Stimulated activated naive CD8-positive, alpha-beta T cell treated with anti-CD3 and anti-CD28 coated beads, Interleukin-15, Interleukin-2, amounts not matched to agents 100 ng/mL and 50 ng/mL, for 24 hours (primary cell): ENCODE data around the gene ZNF454.

Source experiments
- H3K27ac Mint-ChIP-seq: one replicate; pipeline ENCODE4 v1.8.0; 2021; ENCODE audit warnings: mild to moderate bottlenecking, mixed read lengths
- H3K27me3 Mint-ChIP-seq: one replicate; pipeline ENCODE4 v1.8.0; 2021; ENCODE audit warnings: mixed read lengths
- H3K36me3 Mint-ChIP-seq: one replicate; pipeline ENCODE4 v1.8.0; 2021; ENCODE audit warnings: low read depth, mixed read lengths
- H3K4me1 Mint-ChIP-seq: one replicate; pipeline ENCODE4 v1.8.0; 2021; ENCODE audit warnings: low read depth, mixed read lengths
- H3K4me3 Mint-ChIP-seq: one replicate; pipeline ENCODE4 v1.8.0; 2021; ENCODE audit warnings: mild to moderate bottlenecking, mixed read lengths
- H3K9me3 Mint-ChIP-seq: one replicate; pipeline ENCODE4 v1.8.0; 2021; ENCODE audit warnings: mixed read lengths

The ZNF454 gene

DNA sequence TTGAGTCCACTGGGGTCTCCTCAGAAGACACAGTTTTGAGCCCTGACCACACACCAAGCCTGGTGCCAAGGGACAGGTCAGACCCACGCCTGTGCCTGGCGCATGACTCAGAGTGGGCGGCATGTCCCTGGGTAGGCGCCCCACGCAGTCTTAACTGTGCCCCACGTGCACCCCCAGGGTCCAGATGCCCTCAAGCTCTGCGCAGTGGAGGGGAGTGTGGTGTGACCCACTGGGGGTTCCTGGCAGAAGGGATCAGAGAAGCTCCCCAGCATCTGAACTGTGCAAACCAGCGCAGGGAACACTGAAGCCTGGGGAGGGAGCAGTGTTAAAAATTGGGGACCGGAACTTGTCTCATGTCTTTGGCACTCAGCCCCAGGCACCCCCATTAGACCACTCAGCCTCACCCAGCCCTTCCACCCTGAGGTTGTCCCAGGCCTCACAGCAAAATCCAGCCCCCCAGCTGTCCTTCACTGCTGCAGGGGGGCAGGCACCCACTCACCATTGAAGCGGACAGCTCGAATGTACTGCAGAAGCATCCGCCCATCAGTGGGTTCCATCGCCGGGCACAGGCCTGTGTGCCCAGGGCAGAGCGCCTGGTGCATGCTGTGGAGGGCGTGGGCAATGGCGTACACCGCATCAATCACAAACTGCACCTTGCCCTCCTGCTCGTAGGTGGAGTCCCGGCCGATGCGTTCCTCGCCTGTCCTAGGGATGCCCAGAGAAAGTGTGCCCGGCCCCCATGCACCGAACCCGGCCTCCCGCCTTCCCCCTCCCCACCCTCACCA lies 47.6 kb downstream of the ZNF454 start:
- no peaks in the 10 kb centered on the region for H3K4me1 Mint-ChIP-seq
- no peak overlapping the region for H3K27ac Mint-ChIP-seq
- H3K36me3 Mint-ChIP-seq = no peaks in the 10 kb centered on the region
- no peak overlapping the region for H3K4me3 Mint-ChIP-seq
- H3K27me3 Mint-ChIP-seq = peaks cover 14% of the 10 kb centered on the region
- peaks cover 18% of the 10 kb centered on the region for H3K9me3 Mint-ChIP-seq

DNA sequence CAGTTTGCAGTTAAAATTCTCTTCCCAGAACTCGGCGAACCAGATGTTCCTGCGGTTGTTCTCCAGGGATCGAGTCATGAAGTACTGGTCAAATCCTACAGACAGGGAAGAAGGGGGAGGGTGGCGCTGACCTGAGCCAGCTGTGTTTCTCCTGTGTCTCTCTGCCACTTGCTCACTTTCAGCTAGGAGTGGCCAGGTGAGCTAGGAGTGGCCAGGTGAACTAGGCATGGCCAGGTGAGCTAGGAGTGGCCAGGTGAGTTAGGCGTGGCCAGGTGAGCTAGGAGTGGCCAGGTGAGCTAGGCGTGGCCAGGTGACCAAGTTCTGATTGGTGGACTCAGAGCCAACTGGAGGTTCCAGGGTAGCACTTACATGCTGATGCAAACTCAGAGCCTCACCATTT lies 48.3 kb downstream of the ZNF454 start:
- Mint-ChIP-seq H3K27ac (no peak overlapping the region), H3K4me1 (no peaks in the 10 kb centered on the region), H3K36me3 (no peaks in the 10 kb centered on the region), H3K4me3 (no peak overlapping the region), H3K9me3 (peaks cover 18% of the 10 kb centered on the region), H3K27me3 (peaks cover 20% of the 10 kb centered on the region)

DNA sequence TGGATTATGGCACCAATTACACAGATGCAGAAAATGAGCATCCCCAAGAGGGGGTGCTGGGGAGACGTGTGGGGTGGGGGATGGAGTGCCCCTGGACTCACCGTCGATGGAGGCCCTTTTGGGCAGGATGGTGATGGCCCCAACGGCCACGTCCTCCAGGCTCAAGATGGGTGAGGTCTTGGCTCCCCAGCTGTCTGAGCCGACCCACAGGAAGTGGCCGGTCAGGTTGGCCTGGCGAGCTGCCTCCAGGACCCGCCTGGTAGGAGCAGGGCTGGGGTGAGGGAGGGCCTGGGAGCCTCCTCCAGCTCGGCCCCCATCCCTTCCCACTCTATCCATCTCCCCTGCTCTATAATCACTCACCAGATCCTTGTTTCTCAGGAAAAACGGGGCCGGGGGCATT lies 49.5 kb downstream of the ZNF454 start:
- Mint-ChIP-seq H3K4me3 (no peak overlapping the region), H3K9me3 (peaks cover 18% of the 10 kb centered on the region), H3K27me3 (peaks cover 24% of the 10 kb centered on the region), H3K4me1 (peaks cover 2% of the 10 kb centered on the region), H3K27ac (no peak overlapping the region), H3K36me3 (no peaks in the 10 kb centered on the region)

DNA sequence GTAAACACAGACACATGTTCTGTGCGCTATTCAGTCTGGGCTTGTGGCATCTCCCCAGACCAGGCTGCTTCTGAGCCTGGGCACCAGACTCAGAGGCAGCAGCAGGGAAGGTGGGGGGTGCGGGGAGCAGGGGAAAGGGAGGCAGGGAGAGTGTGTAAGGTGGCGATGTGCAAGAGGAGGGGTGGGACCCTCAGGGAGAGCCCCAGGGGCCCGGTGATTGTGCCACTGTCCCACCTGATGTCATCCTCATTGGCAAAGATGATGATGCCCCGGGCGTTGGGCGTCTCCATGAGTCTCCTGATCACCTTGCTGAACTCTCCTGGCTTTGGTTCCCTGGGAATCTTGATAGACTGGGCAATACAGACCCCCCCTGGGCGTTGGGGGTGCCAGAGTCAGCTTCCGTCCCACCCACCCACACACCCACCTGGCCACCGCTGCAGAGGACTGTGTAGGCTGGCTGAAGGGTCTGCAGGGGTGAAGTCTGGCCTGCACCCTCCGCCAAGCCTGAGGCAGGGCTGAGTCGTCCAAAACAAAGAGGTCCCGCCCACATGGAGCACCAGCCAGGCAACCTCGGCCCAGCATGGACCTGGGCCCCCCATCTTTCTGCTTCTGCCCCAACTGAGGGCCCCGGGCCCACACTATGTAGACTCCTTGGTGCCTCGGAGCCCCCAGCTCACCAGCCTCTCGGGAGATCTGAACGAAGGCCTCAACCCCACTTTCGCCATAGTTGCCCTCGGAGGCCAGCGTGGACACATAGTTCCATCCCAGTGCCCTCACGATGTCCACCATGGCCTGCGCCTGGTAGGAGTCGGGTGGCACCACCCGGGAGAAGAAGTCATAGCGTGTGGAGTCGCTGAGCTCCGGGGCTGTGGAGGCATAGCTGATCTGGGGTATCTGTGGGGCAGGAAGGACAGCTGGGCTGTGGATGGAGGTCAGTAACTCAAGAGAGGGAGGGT lies 50.5 kb downstream of the ZNF454 start:
- Mint-ChIP-seq H3K27ac (no peak overlapping the region), H3K36me3 (no peaks in the 10 kb centered on the region), H3K9me3 (peaks cover 18% of the 10 kb centered on the region), H3K4me3 (no peak overlapping the region), H3K27me3 (peaks cover 29% of the 10 kb centered on the region), H3K4me1 (peaks cover 3% of the 10 kb centered on the region)

DNA sequence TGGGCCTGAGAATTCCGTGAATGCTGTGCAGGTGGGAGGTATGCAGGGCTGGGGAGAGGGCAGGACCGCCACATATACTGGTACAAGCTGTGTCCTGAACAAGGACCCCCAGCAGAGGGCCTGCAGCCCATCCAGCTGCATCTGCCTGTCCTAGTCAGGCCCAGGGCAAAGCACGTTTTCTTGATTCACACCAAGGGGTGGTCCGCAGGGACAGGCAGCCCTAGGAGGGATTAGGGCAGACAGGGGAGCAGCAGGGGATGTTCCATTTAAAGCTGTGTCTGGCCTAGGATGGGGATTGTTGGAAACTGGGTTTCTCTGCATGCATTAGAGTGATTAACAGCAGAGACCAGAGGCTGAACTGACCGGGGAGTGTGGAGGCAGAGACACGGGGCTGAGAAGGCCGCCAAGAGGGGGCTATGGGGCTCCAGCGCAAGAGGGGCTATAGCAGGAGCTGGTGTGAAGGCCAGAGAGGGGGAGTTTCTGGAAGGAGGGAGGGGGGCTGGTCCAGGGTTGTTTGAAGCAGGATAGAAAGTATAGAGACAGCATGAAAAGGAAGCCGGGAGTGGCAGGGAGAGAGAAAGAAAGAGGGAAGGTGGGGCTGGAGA lies 51.4 kb downstream of the ZNF454 start:
- Mint-ChIP-seq H3K4me1 (peaks cover 3% of the 10 kb centered on the region), H3K27me3 (peaks cover 29% of the 10 kb centered on the region), H3K27ac (no peak overlapping the region), H3K4me3 (no peak overlapping the region), H3K9me3 (peaks cover 11% of the 10 kb centered on the region), H3K36me3 (no peaks in the 10 kb centered on the region)

DNA sequence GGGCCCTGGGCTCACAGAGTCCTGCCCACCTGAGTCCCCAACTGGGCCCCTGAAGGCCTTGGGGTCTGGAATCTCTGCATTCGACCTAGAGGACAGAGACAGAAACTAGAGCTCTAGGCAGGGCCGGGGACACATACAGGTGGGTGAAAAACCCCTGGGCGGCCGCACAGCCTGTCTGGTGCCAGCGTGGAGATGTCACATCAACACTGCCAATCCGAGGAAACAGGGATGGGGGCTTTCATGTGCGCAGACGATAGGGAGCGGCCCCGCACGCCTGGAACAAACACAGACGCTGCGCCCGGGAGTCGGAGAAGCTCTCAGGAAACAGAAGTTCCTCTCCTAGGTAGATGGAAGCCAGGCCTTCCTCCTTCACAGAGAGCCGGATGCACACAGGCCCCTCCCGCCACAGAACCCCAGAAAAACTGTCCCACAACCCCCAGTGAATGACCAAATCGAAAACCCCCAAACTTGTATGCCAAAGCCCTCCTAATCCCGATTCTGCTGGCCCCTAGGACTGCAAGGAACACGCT lies 52.3 kb downstream of the ZNF454 start:
- Mint-ChIP-seq H3K27ac (no peak overlapping the region), H3K27me3 (peaks cover 29% of the 10 kb centered on the region), H3K9me3 (peaks cover 7% of the 10 kb centered on the region), H3K36me3 (no peaks in the 10 kb centered on the region), H3K4me3 (no peak overlapping the region), H3K4me1 (peaks cover 3% of the 10 kb centered on the region)

DNA sequence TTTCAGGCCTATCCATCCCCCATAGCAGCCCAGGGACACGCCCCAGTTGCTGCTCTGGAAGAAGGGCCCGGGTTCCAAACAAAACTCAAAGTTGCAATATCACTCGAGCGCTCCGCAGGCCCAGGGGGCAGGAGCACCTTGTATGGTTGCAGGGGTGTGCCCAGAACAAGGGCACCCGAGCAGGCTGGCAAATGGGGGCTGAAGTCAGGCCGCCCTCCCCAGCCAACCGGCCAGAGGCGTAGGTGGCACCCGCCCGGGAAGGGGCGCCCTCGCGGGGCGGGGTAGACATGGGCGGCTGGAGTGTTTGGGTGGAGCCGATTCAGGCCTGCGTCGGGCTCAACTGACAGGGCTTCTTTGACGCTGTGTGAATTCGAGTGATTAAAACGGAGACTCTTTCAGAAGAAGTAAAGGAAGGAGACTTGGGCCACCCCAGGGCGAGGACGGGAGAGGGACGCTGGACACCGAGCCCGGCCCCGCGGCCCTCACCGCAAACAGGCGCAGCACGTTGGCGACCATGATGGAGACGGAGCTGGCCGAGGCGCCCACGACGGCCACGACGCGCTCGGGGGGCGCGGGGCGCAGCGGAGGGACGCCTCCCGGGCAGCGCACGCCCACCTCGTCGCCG lies 53.1 kb downstream of the ZNF454 start:
- Mint-ChIP-seq H3K36me3 (no peaks in the 10 kb centered on the region), H3K4me3 (no peak overlapping the region), H3K4me1 (peaks cover 3% of the 10 kb centered on the region), H3K9me3 (peaks cover 7% of the 10 kb centered on the region), H3K27me3 (peaks cover 29% of the 10 kb centered on the region), H3K27ac (no peak overlapping the region)

DNA sequence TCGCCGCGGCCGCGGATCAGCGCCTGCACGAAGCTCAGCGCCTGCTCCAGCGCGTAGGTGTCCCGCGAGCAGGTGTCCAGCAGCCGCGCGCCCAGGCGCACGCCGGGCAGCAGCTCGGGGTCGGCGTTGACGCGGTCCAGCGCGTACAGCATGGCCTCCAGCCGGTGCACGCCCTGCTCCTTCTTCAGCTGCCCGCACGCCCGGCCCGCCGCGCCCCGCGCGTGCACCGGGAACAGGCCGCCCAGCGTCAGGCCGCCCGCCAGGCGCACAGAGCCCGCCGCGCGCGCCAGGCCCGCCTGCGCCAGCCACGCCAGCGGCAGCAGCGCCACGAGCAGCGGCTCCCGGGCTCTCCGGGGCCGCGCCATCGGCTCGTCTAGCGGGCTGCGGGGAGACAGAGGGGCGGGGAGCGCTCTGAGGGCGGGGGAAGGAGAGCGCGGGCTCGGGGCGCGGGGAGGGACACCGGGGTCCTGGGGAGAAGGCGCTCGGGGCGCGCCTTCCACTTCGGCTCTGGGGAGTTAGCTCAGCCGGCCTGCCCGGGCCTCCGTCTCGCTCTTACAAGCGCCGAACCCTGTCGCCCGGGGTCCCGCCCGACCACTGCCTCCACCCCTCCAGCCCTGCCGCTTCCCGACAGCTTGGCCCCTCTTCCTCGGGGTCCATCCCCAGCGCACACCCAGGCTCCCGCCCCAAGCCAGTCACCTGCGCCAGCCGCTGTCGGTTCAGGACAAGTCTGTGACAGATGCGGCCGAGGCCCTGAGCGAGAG lies 53.8 kb downstream of the ZNF454 start, which contains the start of gene GRM6:
Gene GRM6, minus strand, starts transcription at position 741 of the 761 bp plus-strand sequence. Its CDS starts 376 bp downstream, at position 365.
- Mint-ChIP-seq H3K9me3 (peaks cover 5% of the 10 kb centered on the region), H3K4me3 (no peak within 1 kb of the TSS), H3K27ac (no peak within 1 kb of the TSS), H3K36me3 (no peaks in the 10 kb centered on the region), H3K27me3 (peaks cover 29% of the 10 kb centered on the region), H3K4me1 (peaks cover 3% of the 10 kb centered on the region)

DNA sequence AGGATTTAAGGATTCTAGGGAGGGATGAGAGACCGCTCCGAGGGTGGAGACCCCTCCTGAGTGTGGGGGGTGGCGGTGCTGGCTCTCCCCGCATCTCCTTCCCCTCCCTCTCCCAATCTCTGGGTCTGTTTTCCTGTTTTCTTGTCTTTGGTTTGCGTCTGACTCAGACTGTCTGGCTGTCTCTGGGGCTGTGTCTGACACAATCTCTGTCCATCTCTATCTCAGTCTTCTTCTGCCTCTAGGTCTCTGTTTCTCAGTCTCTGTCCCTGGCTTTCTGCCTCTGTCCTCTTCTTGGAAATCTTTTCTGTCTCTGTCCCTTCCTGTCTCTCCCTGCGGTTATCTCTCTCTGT lies 54.3 kb downstream of the ZNF454 start:
- peaks cover 31% of the 10 kb centered on the region for H3K27me3 Mint-ChIP-seq
- no peak overlapping the region for H3K27ac Mint-ChIP-seq
- peaks cover 3% of the 10 kb centered on the region for H3K4me1 Mint-ChIP-seq
- H3K9me3 Mint-ChIP-seq = peaks cover 2% of the 10 kb centered on the region
- H3K4me3 Mint-ChIP-seq = no peak overlapping the region
- H3K36me3 Mint-ChIP-seq = no peaks in the 10 kb centered on the region

DNA sequence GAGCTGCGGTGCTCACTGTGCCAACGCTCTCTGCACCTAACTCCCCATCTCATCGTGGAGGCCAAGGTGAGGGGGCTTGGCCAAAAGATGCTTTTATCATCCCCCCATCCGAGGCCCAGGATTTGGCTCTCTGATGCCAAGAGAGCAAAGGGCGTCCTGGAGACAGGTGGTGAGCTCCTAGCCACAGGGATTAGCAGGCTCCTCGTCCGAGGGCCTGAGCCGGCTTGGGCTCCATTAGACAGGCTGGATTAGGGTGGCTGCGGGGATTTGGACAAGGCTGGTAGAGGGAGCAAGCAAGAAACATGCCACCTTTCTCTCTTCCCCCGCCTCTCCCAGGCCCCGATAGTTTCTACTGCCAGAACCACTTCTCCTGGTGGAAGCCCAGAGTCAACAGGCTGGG lies 55.2 kb downstream of the ZNF454 start:
- Mint-ChIP-seq H3K4me1 (peaks cover 3% of the 10 kb centered on the region), H3K27ac (no peak overlapping the region), H3K27me3 (peaks cover 34% of the 10 kb centered on the region), H3K9me3 (peaks cover 4% of the 10 kb centered on the region), H3K4me3 (no peak overlapping the region), H3K36me3 (no peaks in the 10 kb centered on the region)

DNA sequence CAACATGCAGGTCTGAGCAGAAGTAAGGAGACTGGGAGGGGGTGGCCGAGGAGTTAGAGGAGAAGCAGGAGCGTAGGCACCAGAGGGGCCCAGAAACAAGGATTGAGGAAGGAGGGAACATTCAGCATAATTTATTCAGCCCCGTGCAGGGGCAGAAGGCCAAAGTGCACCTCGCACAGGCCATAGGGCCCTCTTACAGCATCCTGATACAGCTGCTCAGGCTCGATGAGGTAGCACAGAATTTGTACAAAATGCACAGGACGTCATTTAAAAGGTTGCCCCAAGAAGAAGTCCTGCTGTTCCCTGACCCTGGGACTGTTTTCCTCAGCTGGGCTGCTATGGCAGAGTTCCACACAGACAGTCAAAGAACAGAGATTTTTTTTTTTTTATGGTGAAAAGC lies 56.2 kb downstream of the ZNF454 start:
- no peaks in the 10 kb centered on the region for H3K36me3 Mint-ChIP-seq
- H3K9me3 Mint-ChIP-seq = peaks cover 4% of the 10 kb centered on the region
- peaks cover 3% of the 10 kb centered on the region for H3K4me1 Mint-ChIP-seq
- peaks cover 34% of the 10 kb centered on the region for H3K27me3 Mint-ChIP-seq
- H3K4me3 Mint-ChIP-seq = no peak overlapping the region
- H3K27ac Mint-ChIP-seq = no peak overlapping the region

DNA sequence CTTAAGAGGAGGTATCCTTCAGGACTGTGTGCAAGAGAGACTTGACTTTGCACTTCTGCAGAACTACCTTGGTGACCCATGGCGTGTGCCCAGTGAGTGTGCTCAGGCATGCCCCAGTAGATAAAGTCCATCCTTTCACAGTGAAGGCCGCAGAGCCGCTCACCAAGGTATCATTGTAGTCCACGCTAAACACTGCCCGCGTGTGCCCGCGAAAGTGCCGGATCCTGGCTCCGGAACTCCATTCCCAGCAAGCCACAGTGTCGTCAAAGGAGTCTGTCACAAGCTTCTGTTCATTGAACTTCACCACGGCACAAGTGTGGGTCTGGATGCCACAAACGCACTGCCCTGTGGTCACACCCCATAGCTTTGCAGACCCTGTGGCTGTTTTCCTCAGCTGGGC lies 57.4 kb downstream of the ZNF454 start:
- Mint-ChIP-seq H3K27me3 (peaks cover 22% of the 10 kb centered on the region), H3K36me3 (no peaks in the 10 kb centered on the region), H3K9me3 (peaks cover 4% of the 10 kb centered on the region), H3K27ac (no peak overlapping the region), H3K4me1 (peaks cover 3% of the 10 kb centered on the region), H3K4me3 (no peak overlapping the region)

DNA sequence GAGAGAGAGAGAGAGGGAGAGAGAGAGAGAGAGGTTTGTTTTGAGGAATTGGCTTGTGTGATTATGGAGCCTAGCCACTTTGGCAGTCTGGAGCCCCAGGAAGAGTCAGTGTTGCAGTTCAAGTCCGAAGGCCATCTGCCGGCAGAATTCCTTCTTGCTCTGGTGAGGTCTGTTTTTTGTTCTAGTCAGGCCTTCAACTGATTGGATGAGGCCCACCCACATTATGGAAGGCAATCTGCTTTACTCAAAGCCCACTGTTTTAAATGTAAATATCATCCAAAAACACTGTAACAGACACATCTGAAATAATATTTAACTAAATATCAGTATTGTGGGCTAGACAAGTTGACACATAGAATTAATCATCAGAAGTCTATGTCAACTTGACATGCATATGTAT lies 65.6 kb downstream of the ZNF454 start:
- H3K4me3 Mint-ChIP-seq = no peak overlapping the region
- peaks cover 28% of the 10 kb centered on the region for H3K9me3 Mint-ChIP-seq
- H3K27ac Mint-ChIP-seq = no peak overlapping the region
- no peaks in the 10 kb centered on the region for H3K36me3 Mint-ChIP-seq
- no peaks in the 10 kb centered on the region for H3K4me1 Mint-ChIP-seq
- H3K27me3 Mint-ChIP-seq = peaks cover 14% of the 10 kb centered on the region

DNA sequence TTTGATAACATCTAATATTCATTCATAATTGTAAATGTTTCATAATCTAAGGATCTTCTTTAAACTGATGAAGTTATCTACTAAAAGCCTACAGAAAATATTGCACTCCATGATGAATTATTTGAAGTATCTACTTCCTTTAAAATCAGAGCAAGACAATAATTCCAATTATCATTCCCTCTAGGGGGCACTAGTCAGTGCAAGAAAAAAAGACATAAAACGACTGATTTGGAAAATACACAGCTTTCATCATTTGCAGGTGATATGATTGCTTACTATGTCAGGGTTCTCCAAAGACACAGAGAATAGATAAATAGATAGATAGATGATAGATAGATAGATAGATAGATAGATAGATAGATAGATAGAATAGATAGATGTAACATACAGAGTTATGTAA lies 67.7 kb downstream of the ZNF454 start:
- no peaks in the 10 kb centered on the region for H3K4me1 Mint-ChIP-seq
- no peak overlapping the region for H3K4me3 Mint-ChIP-seq
- H3K27ac Mint-ChIP-seq = no peak overlapping the region
- peaks cover 14% of the 10 kb centered on the region for H3K27me3 Mint-ChIP-seq
- no peaks in the 10 kb centered on the region for H3K36me3 Mint-ChIP-seq
- peaks cover 36% of the 10 kb centered on the region for H3K9me3 Mint-ChIP-seq
